ENCODE data around the gene TMEM242.
"Not testable (repeated sequence)": the region's sequence is repeated elsewhere in the genome, so short reads cannot be mapped to it uniquely, and the experiment has no call there.

TMEM242 gene

DNA sequence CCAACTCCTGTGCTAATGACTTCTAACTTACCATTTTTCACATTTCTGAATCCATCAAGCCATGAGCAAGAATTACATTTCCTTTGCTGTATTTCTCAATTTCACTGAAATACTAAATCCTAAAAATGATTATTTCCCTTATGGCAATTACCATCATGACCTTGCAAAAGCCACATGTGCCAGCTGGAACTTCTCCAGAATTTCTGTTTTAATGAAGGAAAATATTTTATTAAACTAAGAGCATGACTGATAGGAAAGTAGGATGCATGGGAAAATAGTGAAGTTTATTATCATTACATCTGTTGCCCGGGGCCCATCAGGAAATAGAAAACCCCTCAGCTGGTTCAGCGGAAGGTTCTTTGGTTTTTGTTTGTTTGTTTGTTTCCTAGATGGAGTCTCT lies 14.4 kb upstream of the TMEM242 start:
- peaks cover 29% of the 10 kb centered on the region for H3K27me3 Mint-ChIP-seq (ENCODE audit: low read depth, poor library complexity)
- H3K27ac Mint-ChIP-seq = no peak overlapping the region
- H3K4me3 Mint-ChIP-seq = no peak overlapping the region
- no peak for DNase-seq
- H3K9me3 Mint-ChIP-seq = no peaks in the 10 kb centered on the region
- no peaks in the 10 kb centered on the region for H3K4me1 Mint-ChIP-seq
- no peaks in the 10 kb centered on the region for H3K36me3 Mint-ChIP-seq (ENCODE audit: low read depth)
- TF ChIP-seq, protein P1, sequence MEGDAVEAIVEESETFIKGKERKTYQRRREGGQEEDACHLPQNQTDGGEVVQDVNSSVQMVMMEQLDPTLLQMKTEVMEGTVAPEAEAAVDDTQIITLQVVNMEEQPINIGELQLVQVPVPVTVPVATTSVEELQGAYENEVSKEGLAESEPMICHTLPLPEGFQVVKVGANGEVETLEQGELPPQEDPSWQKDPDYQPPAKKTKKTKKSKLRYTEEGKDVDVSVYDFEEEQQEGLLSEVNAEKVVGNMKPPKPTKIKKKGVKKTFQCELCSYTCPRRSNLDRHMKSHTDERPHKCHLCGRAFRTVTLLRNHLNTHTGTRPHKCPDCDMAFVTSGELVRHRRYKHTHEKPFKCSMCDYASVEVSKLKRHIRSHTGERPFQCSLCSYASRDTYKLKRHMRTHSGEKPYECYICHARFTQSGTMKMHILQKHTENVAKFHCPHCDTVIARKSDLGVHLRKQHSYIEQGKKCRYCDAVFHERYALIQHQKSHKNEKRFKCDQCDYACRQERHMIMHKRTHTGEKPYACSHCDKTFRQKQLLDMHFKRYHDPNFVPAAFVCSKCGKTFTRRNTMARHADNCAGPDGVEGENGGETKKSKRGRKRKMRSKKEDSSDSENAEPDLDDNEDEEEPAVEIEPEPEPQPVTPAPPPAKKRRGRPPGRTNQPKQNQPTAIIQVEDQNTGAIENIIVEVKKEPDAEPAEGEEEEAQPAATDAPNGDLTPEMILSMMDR (IDR thresholded peaks at IDR 0.05) = no peak

DNA sequence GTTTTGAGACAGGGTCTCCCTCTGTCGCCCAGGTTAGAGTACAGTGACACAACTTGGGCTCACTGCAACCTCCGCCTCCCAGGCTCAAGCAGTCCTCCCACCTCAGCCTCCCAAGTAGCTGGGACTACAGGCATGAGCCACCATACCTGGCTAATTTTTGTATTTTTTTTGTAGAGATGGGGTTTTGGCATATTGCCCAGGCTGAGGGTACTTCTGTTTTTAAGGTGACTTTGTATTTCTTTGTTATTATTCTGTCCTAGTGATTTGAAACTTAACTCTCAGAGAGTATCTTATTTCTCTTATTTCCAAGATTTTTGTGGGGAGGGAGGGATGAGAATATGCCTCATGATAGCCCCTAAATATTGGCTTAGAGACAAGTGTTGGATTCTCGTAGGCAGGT lies 14.0 kb upstream of the TMEM242 start:
- H3K4me3 Mint-ChIP-seq; H3K9me3 Mint-ChIP-seq; DNase-seq; H3K4me1 Mint-ChIP-seq; H3K27ac Mint-ChIP-seq; H3K36me3 Mint-ChIP-seq (ENCODE audit: low read depth): not testable (repeated sequence)
- peaks cover 30% of the 10 kb centered on the region for H3K27me3 Mint-ChIP-seq (ENCODE audit: low read depth, poor library complexity)

DNA sequence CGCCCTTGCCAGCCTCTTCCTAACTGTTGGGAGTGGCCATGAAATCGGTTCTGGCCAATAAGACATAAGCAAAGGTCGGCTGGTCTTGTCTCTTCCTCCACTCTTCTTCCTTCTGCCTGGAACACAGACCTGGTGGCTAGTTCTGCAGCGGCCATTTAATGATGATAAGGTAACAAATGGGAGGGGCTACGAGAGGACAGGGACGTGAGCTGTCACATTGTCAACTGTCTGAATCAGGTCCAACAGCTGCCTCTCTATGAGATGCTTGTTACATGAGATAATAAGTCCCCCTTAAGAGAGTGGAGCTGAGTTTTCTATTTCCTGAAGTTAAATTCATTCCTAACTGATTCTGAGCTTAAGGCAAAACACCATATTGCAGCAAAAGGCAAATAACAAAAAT lies 12.5 kb upstream of the TMEM242 start:
- no peak for DNase-seq
- TF ChIP-seq, protein P1 (IDR thresholded peaks at IDR 0.05) = no peak
- Mint-ChIP-seq H3K9me3 (no peaks in the 10 kb centered on the region), H3K27ac (no peak overlapping the region), H3K27me3 (ENCODE audit: low read depth, poor library complexity) (peaks cover 29% of the 10 kb centered on the region), H3K4me1 (no peaks in the 10 kb centered on the region), H3K4me3 (no peak overlapping the region), H3K36me3 (ENCODE audit: low read depth) (no peaks in the 10 kb centered on the region)

DNA sequence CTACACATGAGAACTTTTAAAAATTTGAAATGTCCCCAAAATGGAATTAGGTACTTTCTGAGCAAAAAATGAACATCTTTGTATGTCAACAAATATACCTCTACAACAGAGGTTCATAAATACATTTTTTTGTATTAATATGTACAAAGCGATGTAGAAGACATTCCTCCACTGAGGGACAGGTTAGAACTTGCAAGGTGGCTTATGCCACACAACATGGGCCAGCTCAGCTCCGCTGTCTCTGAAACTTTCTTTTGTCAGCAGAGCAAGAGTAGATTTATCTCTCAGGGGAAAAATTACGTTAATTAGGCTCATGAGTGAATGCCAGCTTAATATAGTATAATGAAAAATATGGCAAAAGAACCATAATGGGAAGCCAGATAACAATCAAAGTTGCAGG lies 10.6 kb upstream of the TMEM242 start:
- Mint-ChIP-seq H3K4me1 (no peaks in the 10 kb centered on the region), H3K27ac (no peak overlapping the region), H3K9me3 (no peaks in the 10 kb centered on the region), H3K4me3 (no peak overlapping the region), H3K27me3 (ENCODE audit: low read depth, poor library complexity) (peaks cover 43% of the 10 kb centered on the region), H3K36me3 (ENCODE audit: low read depth) (no peaks in the 10 kb centered on the region)
- DNase-seq = no peak
- TF ChIP-seq, protein P1 (IDR thresholded peaks at IDR 0.05) = no peak

DNA sequence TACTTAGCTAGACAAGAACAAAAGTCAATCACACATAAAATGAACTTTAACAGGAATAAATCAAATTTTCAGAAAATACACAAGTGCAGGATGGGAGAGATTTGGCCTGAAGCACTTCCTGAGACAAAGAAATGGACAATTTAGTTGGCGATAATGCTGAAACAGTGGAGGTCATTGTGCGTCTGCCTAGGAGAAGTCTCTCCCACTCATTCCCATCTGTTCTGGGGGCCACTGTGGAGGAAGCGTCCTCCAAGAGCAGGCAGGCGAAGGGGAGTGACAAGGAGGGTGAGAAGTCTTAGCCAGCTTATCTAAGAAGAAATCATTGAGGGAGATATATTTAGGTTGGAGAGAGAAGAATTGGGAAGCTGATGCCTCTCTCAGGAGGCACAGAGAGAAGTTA lies 10.2 kb upstream of the TMEM242 start:
- H3K9me3 Mint-ChIP-seq = no peaks in the 10 kb centered on the region
- peaks cover 46% of the 10 kb centered on the region for H3K27me3 Mint-ChIP-seq (ENCODE audit: low read depth, poor library complexity)
- TF ChIP-seq, protein P1 (IDR thresholded peaks at IDR 0.05) = no peak
- no peaks in the 10 kb centered on the region for H3K4me1 Mint-ChIP-seq
- H3K4me3 Mint-ChIP-seq = no peak overlapping the region
- H3K36me3 Mint-ChIP-seq (ENCODE audit: low read depth) = no peaks in the 10 kb centered on the region
- DNase-seq = no peak
- H3K27ac Mint-ChIP-seq = no peak overlapping the region

DNA sequence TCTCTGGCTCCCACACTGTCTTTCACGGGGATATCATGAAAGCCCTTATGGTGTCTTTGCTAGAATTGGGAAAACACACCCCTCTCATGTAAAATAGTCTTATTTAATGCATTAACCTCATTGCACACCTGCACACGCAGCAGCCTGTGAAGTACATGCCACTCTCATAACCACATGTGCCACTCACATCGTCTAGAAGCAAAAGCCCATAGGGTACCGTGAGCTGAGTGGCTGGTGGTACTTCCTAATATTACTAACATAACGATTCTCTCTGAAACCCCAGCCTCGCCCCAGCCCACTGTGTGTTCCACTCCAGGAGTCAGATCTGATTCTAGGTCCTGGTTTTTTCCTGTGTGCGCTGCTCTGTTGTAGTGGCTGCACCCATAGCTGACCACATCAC lies 9.5 kb upstream of the TMEM242 start:
- no peak overlapping the region for H3K27ac Mint-ChIP-seq
- H3K4me1 Mint-ChIP-seq = no peaks in the 10 kb centered on the region
- H3K36me3 Mint-ChIP-seq (ENCODE audit: low read depth) = no peaks in the 10 kb centered on the region
- peaks cover 50% of the 10 kb centered on the region for H3K27me3 Mint-ChIP-seq (ENCODE audit: low read depth, poor library complexity)
- no peaks in the 10 kb centered on the region for H3K9me3 Mint-ChIP-seq
- TF ChIP-seq, protein P1 (IDR thresholded peaks at IDR 0.05) = no peak
- H3K4me3 Mint-ChIP-seq = no peak overlapping the region
- no peak for DNase-seq
